Heart left ventricle (tissue), 16 donors: ENCODE measurements around the gene PTPRE. TPM values are rescaled to one million over a fixed set of nuclear protein-coding genes. Genes with fewer than 3 reads are reported as not detected.

ENCODE experiments used
- ATAC-seq, 4 donors: fragments of 200-7000 bp; cut with Tn5 transposase; one replicate each; pipeline ENCODE4 v1.9.1; 2020 to 2022; ENCODE audit warnings: moderate library complexity in 4 of 4, mild to moderate bottlenecking in 3 of 4, moderate number of reproducible peaks in 1 of 4
- DNase-seq, 5 donors: peaks; one replicate each; pipeline ENCODE4 v3.0.0-alpha.2; 2020
- H3K27ac ChIP-seq, 12 donors: fragments of 200-600 bp; sonication (generic) in 4 of 12; one replicate each; pipeline versions ENCODE4 v1.5.0 to v1.8.0; 2016 to 2022; ENCODE audit warnings: mild to moderate bottlenecking in 2 of 12
- H3K27me3 ChIP-seq, 9 donors: fragments of 200-600 bp; sonication (generic) in 2 of 9; one replicate each; pipeline versions ENCODE4 v1.5.1 to v1.8.0; 2016 to 2022; ENCODE audit warnings: mild to moderate bottlenecking in 3 of 9
- H3K36me3 ChIP-seq, 9 donors: fragments of 200-600 bp; sonication (generic) in 2 of 9; one replicate each; pipeline versions ENCODE4 v1.5.0 to v1.8.0; 2018 to 2022; ENCODE audit warnings: mild to moderate bottlenecking in 2 of 9
- H3K4me1 ChIP-seq, 12 donors: fragments of 200-600 bp; sonication (generic) in 4 of 12; one replicate each; pipeline versions ENCODE4 v1.5.0 to v1.8.0; 2016 to 2022; ENCODE audit warnings: mild to moderate bottlenecking in 3 of 12
- H3K4me3 ChIP-seq, 12 donors: fragments of 200-600 bp; sonication (generic) in 4 of 12; one replicate each; pipeline versions ENCODE4 v1.5.0 to v1.8.0; 2017 to 2022; ENCODE audit warnings: mild to moderate bottlenecking in 9 of 12, moderate library complexity in 4 of 12
- H3K9me3 ChIP-seq, 12 donors: fragments of 200-600 bp; sonication (generic) in 4 of 12; one replicate each; pipeline versions ENCODE4 v1.5.0 to v1.8.0; 2016 to 2022; ENCODE audit warnings: mild to moderate bottlenecking in 1 of 12
- CTCF ChIP-seq, 12 donors: fragments of 200-600 bp; sonication (generic) in 4 of 12; IDR thresholded peaks; one replicate each; pipeline versions ENCODE4 v1.5.0 to v1.8.0; 2018 to 2022; ENCODE audit warnings: antibody characterized with exemption in 12 of 12, mild to moderate bottlenecking in 5 of 12
- POLR2A ChIP-seq, 2 donors: fragments of 450-650 bp; IDR thresholded peaks; one replicate each; pipeline ENCODE4 v1.6.1; 2017; ENCODE audit warnings: antibody characterized with exemption in 2 of 2, mild to moderate bottlenecking in 2 of 2, moderate library complexity in 2 of 2
- WGBS, 4 donors: extraction: QIAGEN DNeasy Blood & Tissue Kit in 2 of 4; methylation state at CpG; one replicate each; pipeline versions ENCODE4 v1.1.5 to v1.1.7; 2013 to 2018; 5-methylcytosine and 5-hydroxymethylcytosine counted together
- intact Hi-C, 10 donors: fragments of 100-400 bp; cut with DNase I; formaldehyde crosslinking; loops; one replicate each; pipeline versions ENCODE4 v1.11.1 to v1.14.2; 2022
- polyA plus RNA-seq, 2 donors: library from polyadenylated mRNA; stranded (reverse); fragments of 200-250 nt; gene quantifications; one replicate each; pipeline ENCODE4 v1.2.3, GENCODE V29; 2013
- total RNA-seq, 9 donors: library from RNA; depleted of rRNA in 2 of 9; stranded (reverse); fragments of >200 nt in 2 of 9; fragmentation: NEBNext Ultra II Directional in 3 of 9; extraction: Animal tissue kit (Norgen Biotek cat#: 25700) in 3 of 9; gene quantifications; one replicate each; pipeline versions ENCODE4 v1.1.0 to v1.2.4, GENCODE V29; 2016 to 2023
- donor health status: ischemic (EF 13 %, LVEDD 7.1; RV severe dilation, severe dysfunction).
- donor health status: healthy with polysubstance abuse.
- donor health status: DM: no; HTN: yes; CAD: no.
- donor health status: DM: no; HTN: no; CAD: no.
- donor health status: ischemic (EF 25% LVEDD 6.9; RV normal size, moderate dysfunction).
- donor health status: ischemic (EF 25% LVEDD 5.7; RV mildly dilated, moderate dysfunction).
- donor health status: healthy.
- donor health status: DM: yes; HTN: yes; CAD: no.
- donor health status: ischemic (EF 35%, LVEDD 5.7; RV mildly dilated, moderate dysfunction).
- donor health status: nonischemic (EF 11% LVEDD 7.7; RV severe dilation, severe dysfunction).
- donor health status: DM: yes; HTN: yes; CAD: no.
- donor health status: PGD.
- donor health status: ischemic (EF 29% LVEDD 5.4; RV normal size, mild dysfunction).
- donor health status: nonischemic (EF 23%, LVEDD 6.1; RV moderate dilation, normal function).

The PTPRE gene
- total and polyA plus RNA-seq, 11 donors: 6.9 to 55.0 (median 24.1) TPM

GRCh38 chr10:127877699-127878098 lies 29.2 kb upstream of the PTPRE start:
- H3K9me3 ChIP-seq: no peaks in the 10 kb centered on the region
- no peak overlapping the region for H3K27ac ChIP-seq
- TF ChIP-seq POLR2A (IDR thresholded peaks at IDR 0.05) (no peak), CTCF (IDR thresholded peaks at IDR 0.05) (no peak)
- no peaks in the 10 kb centered on the region for H3K36me3 ChIP-seq
- no peaks in the 10 kb centered on the region for H3K27me3 ChIP-seq
- 56 to 76% (median 73%) methylated on average over 5 of the region's 5 CpGs for WGBS, 4 donors
- ATAC-seq (no peak), DNase-seq (no peak)
- intact Hi-C loops: no loop called here
- H3K4me1 ChIP-seq: peaks cover 0 to 48% (median 0%) of the 10 kb centered on the region in 12 donors
- H3K4me3 ChIP-seq: no peak overlapping the region

- intact Hi-C loops: no loop called here
- WGBS, 4 donors: 82 to 93% (median 89%) methylated on average over 4 of the region's 4 CpGs
- Histone ChIP-seq H3K4me1 (peaks cover 0 to 51% (median 0%) of the 10 kb centered on the region in 12 donors), H3K27ac (peak overlapping the region in 1 of 12 donors; percentile 94), H3K4me3 (no peak overlapping the region), H3K9me3 (no peaks in the 10 kb centered on the region), H3K27me3 (no peaks in the 10 kb centered on the region), H3K36me3 (no peaks in the 10 kb centered on the region)
- DNase-seq (no peak), ATAC-seq (peak in 3 of 4 donors; percentile 44 to 65 (median 65))
- no peak for TF ChIP-seq POLR2A (IDR thresholded peaks at IDR 0.05)
- TF ChIP-seq CTCF (IDR thresholded peaks at IDR 0.05): no peak
Measured at GRCh38 chr10:127878475-127879055, 28.3 kb upstream of the PTPRE start.

GRCh38 chr10:127880557-127880956 lies 26.3 kb upstream of the PTPRE start:
- WGBS, 4 donors: 25 to 44% (median 32%) methylated on average over 1 to 2 of the region's 2 CpGs
- Histone ChIP-seq H3K4me3 (no peak overlapping the region), H3K4me1 (peaks cover 0 to 46% (median 0%) of the 10 kb centered on the region in 12 donors), H3K9me3 (no peaks in the 10 kb centered on the region), H3K36me3 (no peaks in the 10 kb centered on the region), H3K27ac (peak overlapping the region in 5 of 12 donors; percentile 18 to 94 (median 43)), H3K27me3 (no peaks in the 10 kb centered on the region)
- intact Hi-C loops: no loop called here
- DNase-seq: peak in 2 of 5 donors; percentile 27 to 54
- TF ChIP-seq CTCF (IDR thresholded peaks at IDR 0.05) (no peak), POLR2A (IDR thresholded peaks at IDR 0.05) (no peak)
- peak; percentile 63 to 78 (median 73) for ATAC-seq

GRCh38 chr10:127881262-127881661 lies 25.6 kb upstream of the PTPRE start:
- no peak for TF ChIP-seq CTCF (IDR thresholded peaks at IDR 0.05)
- no peak for TF ChIP-seq POLR2A (IDR thresholded peaks at IDR 0.05)
- H3K9me3 ChIP-seq: no peaks in the 10 kb centered on the region
- WGBS, 4 donors: 91 to 95% (median 93%) methylated on average over 8 of the region's 8 CpGs
- no peaks in the 10 kb centered on the region for H3K36me3 ChIP-seq
- ATAC-seq (no peak), DNase-seq (no peak)
- no peaks in the 10 kb centered on the region for H3K27me3 ChIP-seq
- H3K27ac ChIP-seq: peak overlapping the region in 7 of 12 donors; percentile 12 to 94 (median 33)
- H3K4me3 ChIP-seq: no peak overlapping the region
- H3K4me1 ChIP-seq: peaks cover 0 to 46% (median 0%) of the 10 kb centered on the region in 12 donors
- intact Hi-C loops: no loop called here
